HG03066 (cell line): ENCODE measurements around the gene DPP8.
A peak's percentile ranks its signal among the peaks of the same experiment; 100 is the strongest.
"Not testable (repeated sequence)": the region's sequence is repeated elsewhere in the genome, so short reads cannot be mapped to it uniquely, and the experiment has no call there.

ENCODE experiments used
- ATAC-seq: cut with Tn5 transposase; IDR thresholded peaks from one replicate; pipeline ENCODE4 v1.9.1; 2021; ENCODE audit warnings: low read depth; ENCODE audit not compliant: unreplicated experiment

The DPP8 gene

DNA sequence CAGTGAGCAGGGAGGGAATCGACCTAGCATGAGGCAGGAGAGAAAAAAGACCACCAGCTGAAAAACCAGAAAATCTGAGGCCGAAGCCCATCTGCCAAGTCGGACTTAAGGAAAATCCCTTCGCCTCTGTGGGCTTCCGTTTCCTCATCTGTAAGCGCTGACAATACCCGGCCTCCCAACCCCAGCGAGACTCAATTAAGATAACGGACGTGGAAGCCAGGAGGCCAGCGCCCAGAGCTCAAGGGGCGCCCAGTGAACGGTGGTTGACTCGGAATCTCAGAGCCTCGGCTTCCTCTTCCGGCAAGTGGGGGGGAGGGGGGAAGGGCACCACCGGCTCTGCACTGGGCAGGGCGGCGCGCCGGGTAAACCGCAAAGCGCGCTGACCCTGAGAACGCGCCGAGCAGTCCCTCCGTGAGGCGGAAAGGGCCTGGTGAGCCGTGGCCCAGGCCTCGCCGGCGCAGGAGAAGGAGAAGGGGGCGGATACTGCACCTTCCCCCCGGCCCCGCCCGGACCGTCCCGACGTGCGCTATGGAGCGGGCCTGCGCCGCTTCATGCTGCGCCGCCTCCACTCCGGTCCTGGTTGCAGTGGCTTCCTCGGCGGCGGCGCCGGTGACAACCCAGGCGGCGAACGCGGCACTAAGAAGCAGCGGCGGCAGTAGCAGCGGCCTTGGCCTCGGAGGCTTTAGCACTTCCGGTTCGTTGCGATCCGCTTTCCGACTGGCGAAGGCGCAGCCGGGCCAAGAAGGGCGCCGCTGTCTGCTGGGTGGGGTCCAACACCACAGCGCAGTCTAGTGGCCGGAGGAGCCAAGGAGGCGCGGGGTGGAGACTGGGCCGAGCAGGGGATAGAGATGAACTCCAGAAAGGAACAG lies at the start of gene DPP8:
TSS of gene DPP8 (minus strand) at position 693 of the 869 bp plus-strand sequence. CDS start 5,136 bp downstream, outside the sequence.
- ATAC-seq = peak; percentile 90

DNA sequence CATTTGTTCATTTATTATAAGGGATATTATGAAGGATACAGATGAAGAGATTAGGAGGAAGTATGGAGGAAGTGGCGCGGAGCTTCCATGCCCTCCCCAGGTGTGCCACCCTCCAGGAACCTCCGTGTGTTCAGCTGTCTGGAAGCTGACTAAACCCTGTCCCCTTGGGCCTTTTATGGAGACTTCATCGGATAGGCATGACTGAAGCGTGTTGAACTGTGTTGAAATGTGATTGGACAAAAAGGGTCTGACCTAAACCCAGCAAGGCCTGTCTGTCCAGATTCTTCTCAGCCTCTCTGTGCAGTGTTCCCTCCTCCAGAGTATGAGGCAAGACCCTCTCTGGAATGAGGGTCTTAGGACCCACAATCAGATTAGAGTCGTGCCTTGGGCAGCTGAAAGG lies 44.4 kb upstream of the DPP8 start:
- ATAC-seq = no peak

DNA sequence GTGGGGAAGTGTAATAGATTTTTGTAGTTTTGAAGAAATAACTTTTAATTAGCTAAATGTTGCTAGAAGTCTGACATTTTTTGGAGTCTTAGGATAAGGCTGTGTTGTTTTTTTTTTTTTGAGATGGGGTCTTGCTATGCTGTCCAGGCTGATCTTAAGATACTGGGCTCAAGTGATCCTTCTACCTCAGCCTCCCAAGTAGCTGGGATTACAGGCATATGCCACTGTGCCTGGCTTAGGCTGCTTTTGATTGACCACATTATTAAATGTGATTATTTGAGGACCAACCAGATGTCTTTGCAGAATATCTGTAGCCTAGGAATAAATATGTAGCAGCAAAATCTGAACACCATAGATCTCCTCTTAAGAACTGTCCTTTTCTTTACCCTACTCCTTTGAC lies 42.5 kb upstream of the DPP8 start:
- ATAC-seq = no peak

DNA sequence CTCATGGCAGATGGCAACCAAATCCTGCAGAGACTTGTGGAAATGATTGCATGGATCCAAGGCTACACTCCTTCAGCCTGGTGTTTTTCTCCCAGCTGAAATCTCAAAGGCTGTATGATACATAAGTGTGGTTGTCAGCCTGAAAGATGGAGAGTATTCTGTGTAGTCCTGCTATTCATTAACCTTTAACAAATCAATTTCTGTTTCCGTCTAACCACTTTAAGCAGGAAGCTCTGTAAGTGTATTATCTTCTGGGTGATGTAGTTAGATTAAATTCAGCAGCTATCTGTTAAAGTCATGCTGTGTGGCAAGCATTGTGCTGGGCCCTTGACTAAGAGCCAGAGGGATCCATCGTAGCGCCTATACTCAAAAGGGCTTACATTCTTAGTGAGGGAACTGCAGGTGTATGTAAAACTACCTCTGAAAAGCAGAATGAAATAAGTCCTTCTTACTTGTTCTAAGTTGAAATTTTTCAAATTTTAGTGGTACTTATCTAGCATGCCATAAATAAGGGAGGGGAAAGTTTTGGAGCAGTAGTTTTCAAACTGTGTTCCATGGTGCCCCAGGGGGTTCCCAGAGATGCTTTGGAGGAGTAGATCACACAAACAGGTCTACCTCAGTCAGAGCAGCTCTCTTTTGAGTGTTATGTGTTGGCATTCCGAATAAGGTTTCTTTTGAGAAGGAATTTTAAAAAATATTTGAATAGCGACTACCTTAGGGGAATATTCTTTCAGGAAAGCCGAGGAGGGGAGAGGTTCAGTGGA lies 41.7 kb upstream of the DPP8 start:
- ATAC-seq = no peak

DNA sequence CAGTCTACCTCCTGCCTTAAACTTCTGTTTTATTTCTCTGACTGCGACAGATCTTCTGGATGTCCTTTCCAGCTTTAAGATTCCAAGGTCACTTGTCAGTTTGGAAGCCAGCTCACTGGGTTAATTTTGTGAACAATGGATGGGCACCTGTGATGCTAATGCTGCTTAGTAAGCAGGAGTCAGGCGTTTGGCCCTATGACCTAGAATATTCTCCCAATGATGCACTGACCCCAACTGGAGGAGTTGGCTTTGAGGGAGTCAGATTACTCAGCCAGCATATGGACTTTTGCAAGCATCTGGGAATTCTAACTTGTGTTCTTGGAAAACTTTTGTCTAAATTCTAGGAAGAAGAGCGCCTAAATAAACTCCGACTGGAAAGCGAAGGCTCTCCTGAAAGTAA lies 40.8 kb upstream of the DPP8 start:
- no peak for ATAC-seq

DNA sequence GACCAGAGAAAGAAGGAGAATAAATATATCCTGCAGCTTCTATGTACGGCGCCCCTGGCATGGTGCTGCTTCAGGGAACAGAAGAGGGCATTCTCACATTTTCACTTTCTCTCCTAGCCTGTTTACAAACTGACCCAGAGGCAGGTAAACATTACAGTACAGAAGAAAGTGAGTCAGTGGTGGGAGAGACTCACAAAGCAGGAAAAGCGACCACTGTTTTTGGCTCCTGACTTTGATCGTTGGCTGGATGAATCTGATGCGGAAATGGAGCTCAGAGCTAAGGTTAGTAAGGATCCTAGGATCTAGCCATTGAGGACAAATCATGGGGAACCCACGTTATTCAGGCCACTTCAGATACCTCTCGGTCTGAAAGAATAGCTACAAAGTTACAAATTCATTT lies 39.1 kb upstream of the DPP8 start:
- ATAC-seq = no peak

DNA sequence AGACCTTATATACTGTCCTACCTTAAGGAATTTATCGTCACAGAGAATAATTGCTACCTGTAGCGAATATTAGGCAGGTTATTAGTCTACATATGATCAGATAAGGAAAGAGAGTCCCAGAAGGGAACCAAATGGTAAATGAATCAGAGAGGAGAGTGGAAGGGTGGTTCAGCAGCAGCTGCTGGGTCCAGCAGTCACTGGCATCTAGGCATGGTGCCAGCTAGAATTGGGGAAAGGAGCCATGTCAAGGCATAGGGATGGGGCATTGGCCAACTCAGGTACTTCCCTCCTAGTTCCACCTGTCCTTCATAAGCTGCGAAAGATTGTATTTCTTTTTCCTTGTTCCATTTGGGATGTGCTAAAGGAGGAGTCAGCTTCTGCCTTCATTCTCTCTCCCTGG lies 36.2 kb upstream of the DPP8 start:
- ATAC-seq = no peak

DNA sequence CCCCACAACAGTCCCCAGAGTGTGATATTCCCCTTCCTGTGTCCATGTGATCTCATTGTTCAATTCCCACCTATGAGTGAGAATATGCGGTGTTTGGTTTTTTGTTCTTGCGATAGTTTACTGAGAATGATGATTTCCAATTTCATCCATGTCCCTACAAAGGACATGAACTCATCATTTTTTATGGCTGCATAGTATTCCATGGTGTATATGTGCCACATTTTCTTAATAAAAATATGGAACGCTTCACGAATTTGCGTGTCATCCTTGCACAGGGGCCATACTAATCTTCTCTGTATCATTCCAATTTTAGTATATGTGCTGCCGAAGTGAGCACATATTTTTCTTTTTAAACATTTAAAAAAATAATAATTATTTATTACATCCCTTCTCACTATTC lies 35.4 kb upstream of the DPP8 start:
- ATAC-seq = not testable (repeated sequence)

DNA sequence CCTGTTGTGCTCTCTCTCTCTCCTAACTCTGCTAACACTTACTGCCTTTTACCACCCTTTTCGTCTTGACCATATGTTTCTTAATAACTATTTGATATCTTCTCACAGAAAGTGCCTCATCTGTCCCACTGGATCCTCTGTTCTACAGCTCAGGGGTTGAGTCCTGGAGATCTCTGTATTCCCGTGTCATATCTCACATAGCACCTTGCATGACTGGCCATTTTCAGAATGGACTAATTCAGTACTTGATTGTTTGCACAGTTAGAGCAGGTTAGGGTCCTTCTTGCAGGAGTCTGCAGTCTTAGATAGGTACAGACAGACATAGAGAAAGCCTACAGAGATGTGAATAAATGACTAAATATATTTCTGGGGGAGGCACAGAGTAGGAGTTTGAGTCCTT lies 33.7 kb upstream of the DPP8 start:
- no peak for ATAC-seq

DNA sequence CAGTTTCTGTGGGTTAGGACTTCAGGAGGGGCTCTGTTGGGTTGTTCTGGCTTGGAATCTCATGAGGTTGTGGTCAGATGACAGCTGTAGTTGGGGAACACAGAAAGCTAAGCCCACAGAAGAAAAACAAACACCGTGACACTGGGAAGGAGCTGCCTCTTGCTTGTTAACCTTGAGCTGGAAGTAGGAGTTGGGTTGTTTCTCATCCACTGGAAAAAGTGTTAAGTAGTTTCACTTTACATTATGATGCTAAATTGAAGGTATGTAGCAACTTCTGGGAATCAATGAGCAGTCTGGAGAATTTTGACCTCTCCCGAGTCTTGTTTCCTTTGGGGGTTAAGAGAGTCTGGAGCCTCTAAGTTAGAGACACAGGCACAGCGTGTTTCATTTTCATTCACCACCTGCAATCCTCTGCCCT lies 33.2 kb upstream of the DPP8 start:
- ATAC-seq = no peak

DNA sequence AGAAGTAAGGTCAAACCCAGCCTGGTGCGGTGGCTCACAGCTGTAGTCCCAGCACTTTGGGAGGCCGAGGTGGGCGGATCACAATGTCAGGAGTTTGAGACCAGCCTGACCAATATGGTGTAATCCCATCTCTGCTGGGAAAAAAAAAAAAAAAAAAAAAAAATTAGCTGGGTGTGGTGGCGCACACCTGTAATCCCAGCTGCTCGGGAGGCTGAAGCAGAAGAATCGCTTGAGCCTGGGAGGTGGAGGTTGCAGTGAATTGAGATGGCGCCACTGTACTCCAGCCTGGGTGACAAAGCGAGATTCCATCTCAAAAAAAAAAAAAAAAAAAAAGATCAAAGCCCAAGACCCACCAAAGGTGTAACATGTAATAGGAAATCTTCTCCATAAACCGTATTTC lies 31.8 kb upstream of the DPP8 start:
- not testable (repeated sequence) for ATAC-seq

DNA sequence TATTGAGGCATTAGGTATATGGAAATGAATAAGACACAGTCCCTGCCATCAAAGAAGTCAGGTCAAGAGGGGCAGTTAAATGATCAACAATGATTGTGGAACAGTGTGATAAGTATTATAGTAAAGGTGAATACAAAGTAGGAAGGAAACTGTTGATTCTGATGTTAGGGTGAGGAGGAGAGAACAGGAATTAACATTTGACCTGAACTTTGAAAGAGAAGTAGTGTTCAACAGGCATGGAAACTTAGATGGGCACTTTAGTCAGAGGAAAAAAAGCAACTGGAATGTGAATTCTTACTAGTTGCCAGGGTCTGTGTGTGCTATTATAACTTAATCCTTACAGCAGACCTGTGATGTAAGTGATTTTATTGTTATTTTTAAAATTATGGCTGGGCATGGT lies 30.4 kb upstream of the DPP8 start:
- no peak for ATAC-seq

DNA sequence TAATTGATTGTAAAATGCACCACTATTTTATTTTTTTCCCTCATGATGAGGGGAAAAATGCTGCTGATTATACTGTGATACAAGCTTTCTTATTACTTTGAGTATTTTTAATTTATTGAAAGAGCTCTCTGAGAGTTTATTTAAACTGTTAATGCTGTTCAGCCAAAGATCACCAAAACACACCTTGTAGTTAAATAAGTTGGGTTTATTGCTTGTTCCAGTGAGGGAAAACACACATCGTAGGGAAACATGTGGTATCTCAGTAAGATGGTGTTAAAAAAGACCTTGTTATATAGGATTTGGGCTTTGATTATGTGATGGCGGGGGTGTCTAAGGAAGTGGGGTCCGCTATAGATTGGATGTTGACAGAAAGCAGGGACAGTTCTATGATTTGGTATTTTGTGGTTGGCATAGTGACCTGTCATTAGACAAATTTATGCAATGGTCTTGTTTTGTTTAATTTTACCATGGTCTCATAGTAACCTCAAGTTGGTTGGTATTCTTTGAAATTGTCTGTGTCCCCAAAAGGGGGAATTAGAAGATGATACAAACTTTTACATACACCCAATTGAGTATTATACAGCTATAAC lies 23.8 kb upstream of the DPP8 start:
- no peak for ATAC-seq

DNA sequence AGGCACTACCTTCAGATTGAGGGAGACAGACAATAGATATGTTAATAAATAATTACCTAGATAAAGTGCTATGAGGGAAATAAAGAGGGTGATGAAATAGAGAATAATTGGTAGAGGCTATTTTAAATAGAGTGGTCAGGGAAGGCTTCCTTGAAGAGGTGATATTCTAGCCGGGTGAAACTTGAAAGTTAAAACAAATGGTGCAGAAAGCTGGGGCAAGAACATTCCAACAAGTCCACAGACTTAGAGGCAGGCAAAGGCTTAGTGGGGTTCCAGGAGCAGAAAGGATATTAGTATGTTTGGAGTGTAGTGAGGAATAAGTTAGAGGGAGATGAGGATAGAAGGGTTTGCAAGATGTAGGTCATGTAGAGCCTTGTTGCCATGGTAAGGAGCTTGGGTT lies 22.8 kb upstream of the DPP8 start:
- no peak for ATAC-seq

DNA sequence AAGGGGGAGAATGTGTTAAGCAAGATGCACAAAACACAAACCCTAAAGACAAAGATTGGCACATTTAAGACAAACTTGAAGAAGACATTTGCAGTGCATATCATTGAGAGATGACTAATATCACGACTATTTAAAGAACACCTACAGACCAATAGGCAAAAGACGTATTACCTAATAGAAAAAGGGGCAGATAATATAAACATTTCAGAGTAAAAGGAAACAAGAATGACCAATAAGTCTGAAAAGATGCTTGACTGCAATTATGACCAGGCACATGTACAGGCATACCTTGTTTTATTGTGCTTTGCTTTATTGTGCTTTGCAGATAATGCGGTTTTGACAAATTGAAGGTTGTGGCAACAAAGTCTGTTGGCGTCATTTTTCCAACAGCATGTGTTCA lies 17.7 kb upstream of the DPP8 start:
- no peak for ATAC-seq

DNA sequence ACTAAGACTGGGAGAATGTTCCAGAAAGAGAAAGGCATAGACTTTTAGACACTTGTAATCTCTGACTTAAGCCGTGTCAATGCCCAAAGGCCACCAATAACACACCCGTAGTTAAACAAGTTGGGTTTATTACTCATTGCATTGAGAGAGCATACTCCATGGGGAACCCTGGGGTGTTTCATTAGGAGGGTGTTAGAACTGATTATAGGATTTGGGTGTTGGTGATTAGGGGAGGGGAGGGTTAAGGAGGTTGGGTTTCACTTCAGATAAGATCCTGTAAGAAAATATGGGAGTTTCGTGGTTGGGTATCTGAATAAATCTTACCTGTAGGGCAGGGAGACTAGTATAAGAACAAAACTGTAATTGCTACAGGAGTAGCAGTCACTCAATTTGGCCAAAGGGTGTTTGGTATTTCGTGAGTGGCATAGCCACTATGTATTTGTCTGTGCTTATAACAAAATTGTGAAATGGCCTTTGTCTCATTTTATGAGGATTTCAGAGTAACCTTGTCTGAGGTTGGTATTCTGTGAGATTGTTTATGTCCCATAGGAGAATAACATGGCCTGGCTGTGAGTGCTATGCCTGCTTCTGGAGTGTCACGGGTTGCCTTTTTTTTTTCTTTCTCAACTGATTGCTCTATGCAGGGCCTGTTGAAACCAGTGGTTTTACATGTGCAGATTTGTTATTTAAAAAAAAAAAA lies 15.7 kb upstream of the DPP8 start:
- no peak for ATAC-seq

DNA sequence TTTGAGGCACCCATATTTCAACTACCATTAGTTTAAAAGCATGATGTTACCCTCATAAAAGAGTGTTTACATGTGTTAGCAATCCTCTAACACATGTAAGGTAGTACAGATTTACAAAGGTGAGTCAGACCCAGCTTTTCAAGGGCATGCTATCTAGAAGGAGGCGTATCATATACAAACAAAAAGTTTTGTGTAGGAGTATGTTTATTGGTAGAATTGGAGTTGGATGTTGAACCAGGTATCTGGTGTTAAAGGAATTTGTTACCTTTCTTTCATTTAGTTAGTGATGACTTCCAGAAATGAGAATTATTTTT lies 15.2 kb upstream of the DPP8 start:
- ATAC-seq = no peak

DNA sequence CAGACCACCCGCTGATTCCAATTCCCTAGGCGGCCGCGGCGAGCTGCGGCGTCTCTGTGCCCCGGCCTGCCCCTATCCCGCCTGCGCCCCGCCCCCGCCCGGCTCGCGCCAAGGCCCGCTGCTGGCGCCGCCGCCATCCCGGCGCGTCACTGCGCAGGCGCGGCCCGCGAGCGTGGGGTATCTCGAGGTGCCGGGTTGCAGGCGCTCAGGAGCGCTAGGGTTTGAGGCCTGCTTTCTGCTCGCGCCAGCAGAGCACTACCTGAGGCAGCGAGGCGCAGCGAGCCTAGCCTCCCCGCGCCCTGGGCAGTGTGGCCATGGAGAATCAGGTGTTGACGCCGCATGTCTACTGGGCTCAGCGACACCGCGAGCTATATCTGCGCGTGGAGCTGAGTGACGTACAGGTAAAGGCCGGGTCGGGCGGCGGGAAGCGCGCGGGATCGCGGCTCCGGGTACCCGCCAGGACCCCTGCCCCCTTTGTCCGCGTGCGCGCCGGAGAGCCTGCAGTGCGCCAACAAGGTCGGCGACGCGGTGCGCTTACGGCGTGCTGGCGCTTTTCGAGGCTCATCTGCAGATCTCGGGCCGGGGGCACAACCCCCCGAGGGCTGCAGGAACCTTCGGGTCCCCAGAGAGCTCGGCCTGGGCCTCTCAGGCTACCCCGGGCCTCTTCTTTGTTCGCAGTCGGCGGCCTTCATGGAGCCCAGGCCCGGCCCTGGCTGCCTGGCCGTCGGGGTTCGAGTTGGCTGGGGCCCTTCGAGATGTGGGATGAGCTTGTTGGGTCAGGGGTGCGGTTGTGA lies 13.0 kb upstream of the DPP8 start, which contains the start of gene HACD3:
TSS of gene HACD3 (plus strand) at position 146 of the 794 bp plus-strand sequence. CDS start at position 315, 169 bp downstream.
- peak; percentile 84 for ATAC-seq

DNA sequence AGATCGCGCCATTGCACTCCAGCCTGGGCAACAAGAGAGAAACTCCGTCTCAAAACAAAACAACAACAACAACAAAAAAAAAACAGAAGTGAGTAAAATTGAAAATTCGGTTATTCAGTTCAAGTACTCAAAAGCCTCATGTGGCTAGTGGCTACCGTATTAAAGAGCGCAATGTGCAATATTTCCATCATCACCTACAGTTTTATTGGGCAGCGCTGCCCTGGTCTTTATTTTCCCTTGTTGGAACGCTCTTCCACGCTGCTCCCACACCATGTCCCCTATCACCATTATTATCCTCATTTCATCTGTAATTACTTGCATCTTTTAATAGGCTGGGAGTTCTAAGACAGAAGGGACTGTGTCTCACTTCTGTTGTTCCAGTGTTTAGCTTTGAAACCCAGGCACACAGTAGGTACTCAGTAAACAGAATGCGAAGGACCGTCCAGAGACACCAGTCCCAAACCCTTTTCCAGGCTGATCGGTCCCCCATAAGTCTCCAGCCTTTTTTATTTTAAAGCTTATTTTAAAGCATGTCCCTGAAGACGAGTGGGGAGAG lies 12.4 kb upstream of the DPP8 start:
- ATAC-seq = no peak
